HCT116 (cell line): Measurements from ENCODE around the gene MYBPC2. TPM values are rescaled to one million over a fixed set of nuclear protein-coding genes. Genes with fewer than 3 reads are reported as not detected.

Experiments used
- ATAC-seq: fragments of 200-7000 bp; cut with Tn5 transposase; 2 replicates; pipeline ENCODE4 v1.9.1; 2020; ENCODE audit warnings: mild to moderate bottlenecking, moderate library complexity
- BruUV-seq: library from RNA; stranded (reverse); fragments of 400-500 nt; replicated peaks from 2 replicates; lab custom pipeline; 2021; lab: Mats Ljungman, UMichigan
- CTCF ChIA-PET: fragments of 300-600 bp; sonication (Branson Sonifier 250); formaldehyde crosslinking; loops from one replicate; lab custom pipeline; 2021; ENCODE audit warnings: antibody characterized with exemption; lab: Charles Lee
- POLR2A ChIA-PET: fragments of 300-600, 350-600 bp; sonication (Branson Sonifier 250); formaldehyde crosslinking; loops from one replicate; lab custom pipeline; 2021; ENCODE audit warnings: antibody characterized with exemption; lab: Charles Lee
- RAD21 ChIA-PET, 2 experiments: fragments of 300-600 bp; sonication (Branson Sonifier 250); formaldehyde crosslinking; loops; one replicate each; lab custom pipeline; 2023; ENCODE audit warnings: low total read pairs in 2 of 2; ENCODE audit not compliant: uncharacterized antibody in 2 of 2, unreplicated experiment in 2 of 2, low non-redundant PET in 1 of 2; lab: Charles Lee
- DNase-seq: peaks from one replicate; pipeline ENCODE4 v3.0.0-alpha.2; 2010; ENCODE audit warnings: low read depth, low spot score
- H2AFZ ChIP-seq: fragments of 200-600 bp; shearing (Covaris generic), sonication (generic); 2 replicates; pipeline ENCODE4 v1.6.1; 2017; ENCODE audit warnings: low read depth, mixed run types, mixed read lengths, antibody characterized with exemption, low read length; ENCODE audit not compliant: poor library complexity, severe bottlenecking
- H3K27ac ChIP-seq: 2 replicates; pipeline ENCODE4 v1.5.1; 2012; ENCODE audit warnings: low read depth, low read length
- H3K27me3 ChIP-seq: fragments of 200-600 bp; sonication (generic); 2 replicates; pipeline ENCODE4 v1.6.1; 2016; ENCODE audit warnings: mixed run types, low read length, mixed read lengths; ENCODE audit not compliant: insufficient read depth
- H3K36me3 ChIP-seq, 2 experiments: fragments of 200-500 bp in 1 of 2; fragments of 200-600 bp in 1 of 2; sonication (Bioruptor generic) in 1 of 2; sonication (generic) in 1 of 2; 2 replicates each; pipeline versions ENCODE4 v1.5.1 to v1.6.1; 2014 to 2016; ENCODE audit warnings: low read length in 2 of 2, inconsistent platforms in 1 of 2, mixed read lengths in 1 of 2, mixed run types in 1 of 2; ENCODE audit not compliant: insufficient read depth in 2 of 2, control insufficient read depth in 1 of 2
- H3K4me1 ChIP-seq, 2 experiments: fragments of 200-600 bp in 1 of 2; sonication (generic) in 1 of 2; 2 replicates each; pipeline versions ENCODE4 v1.5.1 to v1.6.1; 2012 to 2017; ENCODE audit warnings: low read length in 2 of 2, inconsistent platforms in 1 of 2, mild to moderate bottlenecking in 1 of 2, mixed read lengths in 1 of 2, mixed run types in 1 of 2, moderate library complexity in 1 of 2; ENCODE audit not compliant: insufficient read depth in 2 of 2, control insufficient read depth in 1 of 2
- H3K4me2 ChIP-seq: fragments of 200-600 bp; sonication (generic); 2 replicates; pipeline ENCODE4 v1.6.1; 2017; ENCODE audit warnings: mixed run types, low read length, mixed read lengths
- H3K4me3 ChIP-seq, 2 experiments: fragments of 200-600 bp in 1 of 2; sonication (generic) in 1 of 2; replicated peaks in 1 of 2; 2 replicates each; pipeline ENCODE4 v1.5.1; 2011 to 2016; ENCODE audit warnings: low read length in 2 of 2, control low read depth in 1 of 2, low read depth in 1 of 2, mild to moderate bottlenecking in 1 of 2, mixed read lengths in 1 of 2, mixed run types in 1 of 2
- H3K79me2 ChIP-seq: fragments of 200-600 bp; sonication (generic); 2 replicates; pipeline ENCODE4 v1.6.1; 2017; ENCODE audit warnings: mild to moderate bottlenecking, mixed run types, low read length, moderate library complexity, mixed read lengths; ENCODE audit not compliant: insufficient read depth
- H3K9ac ChIP-seq: fragments of 200-600 bp; sonication (generic); 2 replicates; pipeline ENCODE4 v1.6.1; 2016; ENCODE audit warnings: low read length, mixed read lengths
- H3K9me2 ChIP-seq: fragments of 200-600 bp; sonication (generic), shearing (Covaris generic); 2 replicates; pipeline ENCODE4 v1.6.1; 2017; ENCODE audit warnings: mixed run types, mild to moderate bottlenecking, moderate library complexity; ENCODE audit not compliant: insufficient read depth
- H3K9me3 ChIP-seq, 2 experiments: fragments of 200-500 bp in 1 of 2; fragments of 200-600 bp in 1 of 2; sonication (Bioruptor generic) in 1 of 2; sonication (generic) in 1 of 2; 2 replicates each; pipeline ENCODE4 v1.6.1; 2014 to 2017; ENCODE audit warnings: low read length in 2 of 2, mixed read lengths in 2 of 2, inconsistent platforms in 1 of 2, low read depth in 1 of 2, mild to moderate bottlenecking in 1 of 2, mixed run types in 1 of 2, moderate library complexity in 1 of 2; ENCODE audit not compliant: control insufficient read depth in 1 of 2, insufficient read depth in 1 of 2
- H4K20me1 ChIP-seq: fragments of 200-600 bp; sonication (generic), shearing (Covaris generic); 2 replicates; pipeline ENCODE4 v1.6.1; 2017; ENCODE audit warnings: mixed run types, mild to moderate bottlenecking, moderate library complexity; ENCODE audit not compliant: insufficient read depth
- SRF ChIP-seq: IDR thresholded peaks from 2 replicates; pipeline ENCODE4 v1.6.1; 2012; ENCODE audit warnings: low read depth
- TCF7L2 ChIP-seq: IDR thresholded peaks from 2 replicates; pipeline ENCODE4 v1.7.0; 2011; ENCODE audit warnings: borderline replicate concordance, inconsistent platforms; ENCODE audit not compliant: insufficient read depth, insufficient read length; ENCODE audit errors: extremely low read depth
- intact Hi-C: fragments of 100-400 bp; cut with micrococcal nuclease; formaldehyde crosslinking; loops from 2 replicates; pipeline ENCODE4 v1.10.0; 2022
- total RNA-seq: library from RNA; stranded (reverse); gene quantifications from one replicate; pipeline ENCODE4 v1.2.1, GENCODE V29; 2021; ENCODE audit not compliant: unreplicated experiment

MYBPC2 gene
- total RNA-seq, 1 experiment from 2014 or later: not detected

DNA sequence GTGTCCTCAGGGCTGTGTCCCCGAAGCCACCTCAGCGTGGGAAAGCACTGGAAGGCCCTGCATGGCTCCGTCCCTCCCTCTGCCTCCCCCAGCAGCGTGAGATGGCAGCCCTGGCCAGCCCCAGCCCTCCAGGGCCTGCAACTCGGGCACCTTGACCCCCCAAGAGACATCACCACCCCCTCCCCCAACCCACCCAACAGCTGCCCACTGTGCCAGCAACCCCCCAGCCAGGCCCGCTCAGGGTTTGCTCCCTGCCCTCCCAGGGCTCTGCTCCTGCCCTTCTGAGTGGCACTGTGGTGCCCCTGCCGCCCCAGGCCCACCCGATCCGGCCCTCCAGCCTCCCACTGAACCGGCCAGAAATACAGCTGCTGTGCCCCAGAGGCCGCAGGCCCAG, 82.5 kb downstream of the MYBPC2 start:
- BruUV-seq: no TSS peak
- ChIA-PET RAD21 (no interaction called here), POLR2A (no interaction called here), CTCF (no interaction called here)
- Histone ChIP-seq H3K4me1 (peaks cover 1 to 13% of the 10 kb centered on the region in 2 experiments; a peak in 3 of 4 replicates), H3K9me3 (no peaks in the 10 kb centered on the region), H3K9ac (no peak overlapping the region), H3K27ac (no peak overlapping the region), H3K27me3 (no peaks in the 10 kb centered on the region), H3K36me3 (no peaks in the 10 kb centered on the region), H2AFZ (no peak overlapping the region), H3K4me2 (no peak overlapping the region), H3K9me2 (no peaks in the 10 kb centered on the region), H4K20me1 (no peaks in the 10 kb centered on the region), H3K4me3 (no peak overlapping the region), H3K79me2 (peaks cover 7% of the 10 kb centered on the region; the same call in 1 of the 2 replicates)
- TF ChIP-seq SRF: no peak
- no peak for TF ChIP-seq TCF7L2
- intact Hi-C loops: no loop called here
- no peak for DNase-seq
- no peak for ATAC-seq

Other genes with a start within 250 kb of the MYBPC2 start
- 60.1 TPM for gene MYH14, start 229.3 kb upstream of the MYBPC2 start, total RNA-seq
- gene KCNC3, start 103.5 kb upstream of the MYBPC2 start, total RNA-seq: 6.9 TPM
- 4.4 TPM for gene NAPSA, start 67.3 kb upstream of the MYBPC2 start, total RNA-seq
- 40.3 TPM for gene NR1H2, start 56.4 kb upstream of the MYBPC2 start, total RNA-seq
- gene POLD1, start 48.5 kb upstream of the MYBPC2 start, total RNA-seq: 122 TPM
- gene SPIB, start 14.0 kb upstream of the MYBPC2 start, total RNA-seq: 0.96 TPM
- 92.4 TPM for gene EMC10, start 43.6 kb downstream of the MYBPC2 start, total RNA-seq
- gene GARIN5A, start 44.0 kb downstream of the MYBPC2 start, total RNA-seq: 12.2 TPM
- 40.9 TPM for gene JOSD2, start 78.3 kb downstream of the MYBPC2 start, total RNA-seq
- gene ASPDH, start 81.0 kb downstream of the MYBPC2 start, total RNA-seq: not detected
- gene LRRC4B, start 135.5 kb downstream of the MYBPC2 start, total RNA-seq: 0.89 TPM
- 4.6 TPM for gene SYT3, start 207.0 kb downstream of the MYBPC2 start, total RNA-seq
- gene C19orf81, start 216.6 kb downstream of the MYBPC2 start, total RNA-seq: 14.5 TPM